ENCODE data around the gene CLDND1. TPM values are rescaled to one million over a fixed set of nuclear protein-coding genes. Genes with fewer than 3 reads are reported as not detected.

The CLDND1 gene
- total RNA-seq, 4 donors from 2014 or later: 105 to 202 (median 162) TPM

DNA sequence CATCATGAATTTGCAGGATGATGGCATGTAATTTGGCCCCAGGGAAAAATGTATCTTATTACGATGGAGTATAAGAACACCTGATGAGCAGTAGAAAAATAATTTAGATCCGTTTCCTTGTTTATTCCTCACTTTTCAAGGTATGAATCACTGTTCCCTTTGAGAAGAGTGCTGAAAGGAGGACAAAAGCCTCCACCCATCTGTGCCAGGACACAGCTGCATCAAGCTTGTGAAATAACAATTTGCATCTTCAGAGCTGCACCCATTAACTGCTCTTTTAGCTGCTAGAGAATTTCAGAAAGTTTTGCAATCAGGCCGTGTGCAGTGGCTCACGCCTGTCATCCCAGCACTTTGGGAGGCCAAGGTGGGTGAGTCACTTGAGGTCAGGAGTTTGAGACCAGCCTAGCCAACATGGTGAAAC lies 9.6 kb downstream of the CLDND1 start:
- no peak for DNase-seq
- H3K27ac ChIP-seq: no peak overlapping the region
- peaks cover 0 to 20% (median 10%) of the 10 kb centered on the region in 4 donors for H3K36me3 ChIP-seq
- H3K4me3 ChIP-seq: no peak overlapping the region
- 66 to 79% methylated on average over 2 to 4 of the region's 4 CpGs for WGBS, 2 donors (ENCODE audit: low coverage in 1 of 2)
- in situ Hi-C loops (cut with MboI; ENCODE audit: low pct_ligation_motif_present in 1 of 4, low pct_unique_long_range_greater_than_20kb in 1 of 4, low sequenced_read_pairs in 3 of 4): loop anchor here in 1 of 4 donors (10.0 kb wide), 1 partner anchor 72 kb away; no protein-coding TSS in a partner anchor
- intact Hi-C loops (cut with DNase I; ENCODE audit: low total_unique reads): no loop called here
- no peaks in the 10 kb centered on the region for H3K4me1 ChIP-seq
- TF ChIP-seq POLR2AphosphoS5 (IDR thresholded peaks at IDR 0.05): no peak
- TF ChIP-seq POLR2A (IDR thresholded peaks at IDR 0.05): no peak
- TF ChIP-seq EP300 (IDR thresholded peaks at IDR 0.05; ENCODE audit: low read depth): no peak
- TF ChIP-seq, protein P1, sequence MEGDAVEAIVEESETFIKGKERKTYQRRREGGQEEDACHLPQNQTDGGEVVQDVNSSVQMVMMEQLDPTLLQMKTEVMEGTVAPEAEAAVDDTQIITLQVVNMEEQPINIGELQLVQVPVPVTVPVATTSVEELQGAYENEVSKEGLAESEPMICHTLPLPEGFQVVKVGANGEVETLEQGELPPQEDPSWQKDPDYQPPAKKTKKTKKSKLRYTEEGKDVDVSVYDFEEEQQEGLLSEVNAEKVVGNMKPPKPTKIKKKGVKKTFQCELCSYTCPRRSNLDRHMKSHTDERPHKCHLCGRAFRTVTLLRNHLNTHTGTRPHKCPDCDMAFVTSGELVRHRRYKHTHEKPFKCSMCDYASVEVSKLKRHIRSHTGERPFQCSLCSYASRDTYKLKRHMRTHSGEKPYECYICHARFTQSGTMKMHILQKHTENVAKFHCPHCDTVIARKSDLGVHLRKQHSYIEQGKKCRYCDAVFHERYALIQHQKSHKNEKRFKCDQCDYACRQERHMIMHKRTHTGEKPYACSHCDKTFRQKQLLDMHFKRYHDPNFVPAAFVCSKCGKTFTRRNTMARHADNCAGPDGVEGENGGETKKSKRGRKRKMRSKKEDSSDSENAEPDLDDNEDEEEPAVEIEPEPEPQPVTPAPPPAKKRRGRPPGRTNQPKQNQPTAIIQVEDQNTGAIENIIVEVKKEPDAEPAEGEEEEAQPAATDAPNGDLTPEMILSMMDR (IDR thresholded peaks at IDR 0.05): no peak
- no peaks in the 10 kb centered on the region for H3K27me3 ChIP-seq
- H3K9me3 ChIP-seq: no peaks in the 10 kb centered on the region

DNA sequence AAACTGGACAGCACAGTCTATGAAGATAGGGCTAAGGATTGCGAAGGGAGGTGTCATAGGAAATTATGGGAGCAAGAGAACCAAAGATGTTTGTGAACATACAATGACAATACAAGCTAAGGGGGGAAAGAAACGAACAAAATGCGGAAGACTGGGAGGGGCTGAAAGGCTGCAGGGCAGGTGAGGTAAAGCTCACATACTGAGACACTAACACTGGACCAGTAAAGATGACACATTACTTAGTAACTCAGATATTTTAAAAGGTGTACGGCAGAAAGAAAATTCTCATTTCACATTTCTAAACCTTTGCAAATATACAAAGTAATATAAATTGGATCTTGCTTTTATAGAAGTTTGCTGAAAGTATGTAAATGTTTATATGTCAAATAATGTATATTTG lies 10.1 kb downstream of the CLDND1 start:
- Histone ChIP-seq H3K27ac (no peak overlapping the region), H3K9me3 (no peaks in the 10 kb centered on the region), H3K27me3 (no peaks in the 10 kb centered on the region), H3K4me1 (no peaks in the 10 kb centered on the region), H3K36me3 (peaks cover 0 to 19% (median 8%) of the 10 kb centered on the region in 4 donors), H3K4me3 (no peak overlapping the region)
- in situ Hi-C loops (cut with MboI; ENCODE audit: low pct_ligation_motif_present in 1 of 4, low pct_unique_long_range_greater_than_20kb in 1 of 4, low sequenced_read_pairs in 3 of 4): loop anchor here in 1 of 4 donors (10.0 kb wide), 1 partner anchor 72 kb away; no protein-coding TSS in a partner anchor
- TF ChIP-seq POLR2A (IDR thresholded peaks at IDR 0.05): no peak
- no peak for TF ChIP-seq POLR2AphosphoS5 (IDR thresholded peaks at IDR 0.05)
- TF ChIP-seq, protein P1 (IDR thresholded peaks at IDR 0.05): no peak
- TF ChIP-seq EP300 (IDR thresholded peaks at IDR 0.05; ENCODE audit: low read depth): no peak
- no peak for DNase-seq
- intact Hi-C loops (cut with DNase I; ENCODE audit: low total_unique reads): no loop called here
- WGBS, 2 donors (ENCODE audit: low coverage in 1 of 2): 88 to 89% methylated on average over 4 of the region's 4 CpGs

DNA sequence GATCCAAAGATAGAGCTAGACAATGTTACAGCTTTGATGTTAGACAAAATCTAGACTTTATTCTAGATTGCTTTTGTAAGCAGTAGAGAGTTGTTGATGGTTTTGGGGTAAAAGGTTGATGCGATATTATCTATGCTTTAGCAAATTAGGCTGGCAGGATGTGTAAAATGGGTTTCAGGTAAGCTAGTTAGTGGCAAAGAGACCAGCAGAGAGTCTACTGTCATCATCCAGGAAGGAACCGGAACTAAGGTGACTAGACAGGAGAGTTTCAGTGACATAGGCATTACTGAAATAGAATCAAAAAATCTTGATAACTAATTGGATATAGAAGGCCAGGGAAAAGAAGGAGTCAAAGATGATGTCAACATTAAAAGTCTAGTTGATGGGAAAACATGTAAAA lies 14.1 kb downstream of the CLDND1 start:
- Histone ChIP-seq H3K27me3 (no peaks in the 10 kb centered on the region), H3K27ac (no peak overlapping the region), H3K36me3 (no peaks in the 10 kb centered on the region), H3K4me3 (no peak overlapping the region), H3K9me3 (no peaks in the 10 kb centered on the region), H3K4me1 (no peaks in the 10 kb centered on the region)
- in situ Hi-C loops (cut with MboI; ENCODE audit: low pct_ligation_motif_present in 1 of 4, low pct_unique_long_range_greater_than_20kb in 1 of 4, low sequenced_read_pairs in 3 of 4): no loop called here
- intact Hi-C loops (cut with DNase I; ENCODE audit: low total_unique reads): no loop called here
- DNase-seq: no peak
- TF ChIP-seq EP300 (IDR thresholded peaks at IDR 0.05; ENCODE audit: low read depth) (no peak), POLR2AphosphoS5 (IDR thresholded peaks at IDR 0.05) (no peak)
- 89 to 95% methylated on average over 2 of the region's 2 CpGs for WGBS, 2 donors (ENCODE audit: low coverage in 1 of 2)

DNA sequence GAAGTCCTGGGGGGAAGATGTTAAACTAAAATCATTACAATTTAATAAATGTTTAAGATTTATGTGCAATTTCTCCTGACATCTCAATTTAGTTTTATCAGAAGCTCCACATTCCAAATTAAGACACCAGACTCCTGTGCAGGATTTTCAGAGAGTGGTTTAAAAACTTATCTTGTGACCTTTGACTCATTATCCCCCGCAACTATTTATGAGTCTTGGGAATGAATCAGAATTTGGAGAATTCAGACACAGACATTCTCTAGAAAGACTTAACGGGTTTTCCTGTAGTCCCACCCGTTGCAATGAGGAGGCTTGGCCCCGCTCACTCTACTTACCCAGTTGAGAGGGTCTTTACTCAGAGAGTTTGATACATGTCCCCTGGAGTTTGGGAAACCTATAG lies 18.2 kb downstream of the CLDND1 start:
- Histone ChIP-seq H3K4me3 (no peak overlapping the region), H3K9me3 (no peaks in the 10 kb centered on the region), H3K4me1 (no peaks in the 10 kb centered on the region), H3K27ac (no peak overlapping the region), H3K27me3 (no peaks in the 10 kb centered on the region), H3K36me3 (no peaks in the 10 kb centered on the region)
- TF ChIP-seq, protein P1 (IDR thresholded peaks at IDR 0.05): no peak
- TF ChIP-seq EP300 (IDR thresholded peaks at IDR 0.05; ENCODE audit: low read depth): no peak
- TF ChIP-seq POLR2A (IDR thresholded peaks at IDR 0.05): no peak
- no peak for TF ChIP-seq POLR2AphosphoS5 (IDR thresholded peaks at IDR 0.05)
- in situ Hi-C loops (cut with MboI; ENCODE audit: low pct_ligation_motif_present in 1 of 4, low pct_unique_long_range_greater_than_20kb in 1 of 4, low sequenced_read_pairs in 3 of 4) (no loop called here), intact Hi-C loops (cut with DNase I; ENCODE audit: low total_unique reads) (no loop called here)
- DNase-seq: no peak
- WGBS, 2 donors (ENCODE audit: low coverage in 1 of 2): 71 to 82% methylated on average over 4 of the region's 4 CpGs

Measured in transverse colon (tissue), 4 donors.